NCI-H345 (cell line): ENCODE measurements around the gene TTC23L.

ENCODE experiments used
- DNase-seq: peaks from one replicate; lab custom pipeline; 2025; lab: John Stamatoyannopoulos, UW

Gene TTC23L

DNA sequence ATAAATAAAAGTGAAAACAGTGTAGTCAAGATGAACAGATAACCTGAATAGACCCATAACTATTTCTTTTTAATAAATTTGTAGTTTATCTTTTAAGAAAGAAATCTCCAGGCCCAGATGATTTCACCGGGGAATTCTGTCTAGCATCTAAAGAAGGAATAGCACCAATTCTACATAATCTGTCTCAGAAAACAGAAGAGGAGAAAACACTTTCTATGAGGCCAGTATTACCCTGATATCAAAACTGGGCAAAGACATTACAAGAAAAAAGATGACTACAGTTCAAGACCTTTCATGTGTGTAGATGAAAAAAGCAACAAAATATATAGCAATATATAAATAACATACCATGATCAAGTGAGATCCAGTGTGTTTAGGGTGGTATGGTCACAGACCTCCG is 31.4 kb downstream of the TTC23L start:
- DNase-seq, result no peak

DNA sequence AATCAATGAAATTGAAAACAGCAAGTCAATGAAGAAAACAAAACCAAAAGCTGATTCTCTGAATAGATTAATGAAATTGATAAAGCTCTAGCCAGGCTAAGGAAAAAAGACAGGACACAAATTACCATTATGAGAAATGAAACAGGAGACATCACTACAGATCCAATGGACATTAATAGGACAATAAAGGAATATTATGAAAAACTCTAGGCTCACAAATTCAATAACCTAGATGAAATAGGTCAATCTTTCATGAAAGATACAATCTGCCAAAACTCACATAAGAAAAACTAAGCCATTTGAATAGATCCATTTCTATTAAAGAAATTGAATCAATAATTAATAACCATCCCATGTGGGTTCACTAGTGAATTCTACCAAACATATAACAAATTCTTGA is 37.3 kb downstream of the TTC23L start:
- DNase-seq, result no peak

- no peak for DNase-seq
Measured at GRCh38 chr5:34881246-34881645, 42.3 kb downstream of the TTC23L start.

GRCh38 chr5:34886392-34887119 is 47.6 kb downstream of the TTC23L start:
- DNase-seq, result no peak

GRCh38 chr5:34889394-34889793 is 50.4 kb downstream of the TTC23L start:
- no peak for DNase-seq

GRCh38 chr5:34891981-34892380 is 53.0 kb downstream of the TTC23L start:
- no peak for DNase-seq

- DNase-seq, result no peak
Measured at GRCh38 chr5:34892414-34892813, 53.5 kb downstream of the TTC23L start.

DNA sequence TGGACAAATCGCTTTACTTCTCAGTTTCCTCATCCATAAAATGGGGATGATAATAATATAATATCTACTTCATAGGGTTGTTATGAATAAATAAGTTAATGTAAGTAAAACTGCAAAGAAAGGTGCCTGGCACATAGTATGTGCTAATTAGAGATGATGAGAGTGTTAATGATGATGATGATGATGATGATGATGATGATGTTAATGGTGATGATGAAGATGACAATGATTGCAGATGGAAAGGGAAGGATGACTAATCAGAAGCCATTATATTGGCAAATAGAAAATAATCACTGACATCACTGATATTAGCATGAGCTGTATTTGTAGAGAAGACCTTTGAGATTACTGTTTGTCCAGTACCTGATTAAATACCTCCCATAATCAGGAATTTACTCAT is 55.8 kb downstream of the TTC23L start:
- no peak for DNase-seq

- no peak for DNase-seq
Measured at GRCh38 chr5:34895641-34896419, 56.9 kb downstream of the TTC23L start.

DNA sequence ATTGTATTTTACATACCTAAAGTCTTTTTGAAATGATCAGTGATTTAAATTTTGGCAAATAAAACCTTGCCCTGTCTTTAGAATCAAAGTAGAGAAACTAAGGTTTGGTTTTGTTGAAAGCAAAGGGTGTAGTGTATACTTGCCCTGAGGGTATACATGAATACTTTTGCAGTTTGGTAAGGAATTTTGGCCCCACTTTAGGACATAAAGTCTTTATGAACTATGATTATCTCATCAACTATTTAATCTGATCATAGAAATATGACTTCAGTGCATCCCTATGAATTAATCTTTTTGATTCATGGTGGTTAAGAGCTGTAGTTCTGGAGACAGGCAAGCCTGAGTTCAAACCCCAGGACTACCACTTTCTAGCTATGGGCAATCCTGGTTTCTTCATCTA is 58.7 kb downstream of the TTC23L start:
- no peak for DNase-seq

DNA sequence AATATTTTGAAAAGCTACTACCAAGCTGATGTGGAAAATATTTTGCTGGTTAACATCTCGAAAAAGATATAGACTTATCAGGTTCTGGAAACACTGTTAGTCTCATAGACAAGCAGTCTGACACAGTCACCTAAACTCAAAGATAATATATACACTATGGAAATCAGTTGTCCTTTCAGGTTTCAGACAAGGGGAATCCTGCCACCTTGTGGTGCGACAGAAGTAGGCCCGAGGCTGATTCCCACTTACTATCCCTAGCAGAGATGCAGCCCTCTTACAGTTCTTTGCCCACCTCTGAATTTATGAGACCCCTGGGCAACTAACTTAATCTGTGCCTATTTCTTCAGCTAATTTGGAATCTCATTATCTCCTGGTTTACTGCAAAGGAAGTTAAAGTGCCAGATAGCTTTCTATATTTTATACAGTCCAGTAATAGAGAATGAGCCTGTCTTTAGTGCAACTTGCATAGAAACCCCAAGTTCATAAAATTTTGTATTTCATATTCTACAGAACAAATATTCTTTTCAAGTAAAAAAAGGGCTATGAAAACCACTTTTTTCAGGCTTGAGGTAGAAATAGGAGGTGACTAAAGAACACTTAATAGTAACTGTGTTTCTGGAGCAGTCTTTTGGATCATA is 59.4 kb downstream of the TTC23L start:
- DNase-seq, result peak; percentile 67

DNA sequence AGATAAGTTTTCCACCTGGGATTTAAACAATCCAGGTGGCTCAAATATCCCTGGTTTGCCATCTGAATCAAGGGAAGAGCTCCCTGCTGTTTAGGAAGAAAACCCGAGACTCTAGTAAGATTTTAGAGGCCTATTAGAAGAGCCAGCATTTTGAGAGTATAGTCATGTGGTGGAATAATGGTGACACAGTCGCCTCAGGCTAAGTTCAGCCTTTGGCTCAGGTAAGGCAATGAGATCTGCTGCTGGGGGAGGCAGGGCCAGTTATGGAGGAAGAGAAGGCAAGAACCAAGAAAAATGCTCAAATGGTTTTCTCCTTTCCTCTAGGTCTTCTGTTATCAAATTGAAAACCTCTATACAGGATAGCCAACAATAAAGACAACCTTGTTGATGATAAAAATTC is 60.1 kb downstream of the TTC23L start:
- DNase-seq, result no peak

GRCh38 chr5:34900652-34901051 is 61.7 kb downstream of the TTC23L start:
- no peak for DNase-seq

GRCh38 chr5:34903260-34903659 is 64.3 kb downstream of the TTC23L start:
- no peak for DNase-seq

DNA sequence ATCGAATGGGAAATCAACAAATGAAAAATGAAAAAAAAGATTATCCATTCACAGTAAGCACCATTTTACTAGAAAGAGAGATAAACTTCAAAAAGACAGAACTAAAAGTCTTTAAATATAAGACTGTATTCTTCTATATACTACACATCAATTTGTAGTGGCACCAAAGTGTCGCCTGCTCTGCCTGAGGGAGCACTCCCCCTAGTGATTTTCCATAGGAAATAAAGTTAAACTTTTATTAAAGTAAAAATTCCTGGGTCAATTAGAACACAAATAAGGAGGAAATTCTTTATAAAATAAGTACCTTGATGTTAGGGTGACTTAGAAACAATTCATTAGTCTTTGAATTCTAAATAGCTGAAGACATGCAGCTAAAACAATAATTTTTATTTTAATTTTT is 66.6 kb downstream of the TTC23L start:
- no peak for DNase-seq

GRCh38 chr5:34913072-34913471 is 74.1 kb downstream of the TTC23L start:
- DNase-seq, result no peak

GRCh38 chr5:34914671-34915138 is 75.7 kb downstream of the TTC23L start:
- no peak for DNase-seq

DNA sequence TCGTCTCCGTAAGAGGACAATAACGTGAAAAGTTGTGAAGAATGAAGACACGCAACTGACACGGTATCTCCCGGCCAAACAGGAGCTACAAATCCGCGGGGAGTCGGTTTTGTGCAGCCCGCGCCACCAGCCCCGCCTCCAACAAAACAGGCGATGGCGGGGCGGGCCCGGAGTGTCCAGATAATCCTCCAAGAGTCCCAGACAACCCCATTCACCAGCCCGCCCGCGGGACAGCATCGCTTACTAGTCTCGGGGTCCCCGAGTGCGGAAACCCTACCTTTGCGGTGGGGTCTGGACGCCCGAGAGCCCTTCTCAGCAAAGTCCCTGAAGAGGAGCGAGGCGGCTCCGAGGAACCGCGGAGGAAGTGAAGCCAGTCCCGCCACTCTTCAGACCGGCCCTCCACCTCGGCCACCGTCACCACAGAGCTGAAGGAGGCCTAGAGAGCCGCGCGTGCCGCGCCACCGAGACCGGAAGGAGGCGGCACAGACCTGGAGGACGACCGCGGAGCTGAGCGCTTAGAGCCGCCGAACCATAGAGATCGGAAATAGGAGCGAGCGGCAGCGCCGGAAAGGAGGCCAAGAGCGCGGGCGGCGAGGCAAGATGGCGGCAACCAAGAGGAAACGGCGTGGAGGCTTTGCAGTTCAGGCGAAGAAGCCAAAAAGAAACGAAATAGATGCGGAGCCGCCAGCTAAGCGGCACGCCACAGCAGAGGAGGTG is 76.3 kb downstream of the TTC23L start, which contains the start of the genes BRIX1 and RAD1:
TSS of gene BRIX1 (plus strand) at position 573 of the 717 bp plus-strand sequence. CDS start at position 601, 28 bp downstream.
TSS of gene RAD1 (minus strand) at position 366 of the 717 bp plus-strand sequence. CDS start 612 bp downstream, outside the sequence.
- DNase-seq, result peak; percentile 97

DNA sequence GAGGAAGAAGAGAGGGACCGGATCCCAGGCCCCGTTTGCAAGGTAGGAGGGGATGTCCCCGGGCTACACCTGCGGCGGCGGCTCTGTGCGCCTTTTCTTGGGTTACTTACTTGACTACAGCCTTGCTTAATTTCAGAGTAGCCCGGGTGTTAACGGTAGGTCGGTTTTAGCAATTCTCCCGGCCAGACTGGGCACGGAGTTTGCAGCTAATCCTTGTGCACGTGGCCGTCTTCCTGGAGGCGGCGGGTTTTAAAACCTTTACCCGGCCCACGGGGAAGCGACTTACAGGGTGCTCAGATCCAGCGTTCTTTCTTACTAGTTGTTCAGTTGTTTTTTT is 76.9 kb downstream of the TTC23L start:
- DNase-seq, result no peak

- no peak for DNase-seq
Measured at GRCh38 chr5:34916518-34916917, 77.6 kb downstream of the TTC23L start.

GRCh38 chr5:34918025-34918424 is 79.1 kb downstream of the TTC23L start:
- no peak for DNase-seq

DNA sequence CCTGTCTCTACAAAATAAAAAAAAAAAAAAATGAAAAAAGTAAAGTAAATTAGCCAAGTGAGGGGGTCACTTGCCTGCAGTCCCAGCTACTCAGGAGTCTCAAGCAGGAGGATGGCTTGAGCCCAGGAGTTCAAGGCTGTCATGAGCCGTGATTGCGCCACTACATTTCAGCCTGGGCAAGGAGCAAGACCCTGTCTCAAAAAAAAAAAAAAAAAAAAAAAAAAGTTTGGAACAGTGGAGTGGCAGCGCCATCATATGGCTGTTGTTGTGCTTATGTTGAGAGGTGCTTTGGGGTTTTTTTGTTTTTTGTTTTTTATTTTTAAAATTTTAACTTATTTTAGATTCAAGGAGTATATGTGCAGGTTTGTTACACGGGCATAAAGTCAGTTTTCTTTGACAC is 80.1 kb downstream of the TTC23L start:
- DNase-seq, result no peak
